IMR-90 (cell line): ENCODE results near the gene AVPR2. TPM values are rescaled to one million over a fixed set of nuclear protein-coding genes. Genes with fewer than 3 reads are reported as not detected.

ENCODE experiments used
- ATAC-seq: fragments of 200-7000 bp; cut with Tn5 transposase; 2 replicates; pipeline ENCODE4 v1.9.1; 2020; ENCODE audit warnings: low read depth, mild to moderate bottlenecking, moderate library complexity
- BruUV-seq: library from RNA; stranded (reverse); fragments of 400-500 nt; replicated peaks from 2 replicates; lab custom pipeline; 2021; lab: Mats Ljungman, UMichigan
- CTCF ChIA-PET: fragments of 300-600 bp; formaldehyde crosslinking; extraction: SDS; loops from one replicate; lab custom pipeline; 2021; ENCODE audit warnings: antibody characterized with exemption; lab: Yijun Ruan, JAX
- POLR2A ChIA-PET: fragments of 300-600 bp; sonication (Branson Sonifier 250); formaldehyde crosslinking; loops from one replicate; lab custom pipeline; 2022; ENCODE audit warnings: antibody characterized with exemption; ENCODE audit not compliant: unreplicated experiment; lab: Charles Lee
- DNase-seq: peaks from one replicate; pipeline ENCODE4 v3.0.0; 2013
- H2AFZ ChIP-seq: replicated peaks from 2 replicates; pipeline ENCODE3; 2013; ENCODE audit warnings: low read length, mild to moderate bottlenecking; ENCODE audit not compliant: poor library complexity
- H2AK5ac ChIP-seq: 2 replicates; pipeline ENCODE4 v1.6.1; 2013; ENCODE audit warnings: low read depth, low read length, inconsistent platforms
- H2AK9ac ChIP-seq: replicated peaks from 2 replicates; pipeline ENCODE3; 2013; ENCODE audit warnings: mild to moderate bottlenecking, low read depth, low read length, moderate library complexity; ENCODE audit not compliant: poor library complexity
- H2BK120ac ChIP-seq: 2 replicates; pipeline ENCODE4 v1.6.1; 2013; ENCODE audit warnings: low read depth, low read length, inconsistent platforms
- H2BK15ac ChIP-seq: 3 replicates; pipeline ENCODE4 v1.6.1; 2013; ENCODE audit warnings: low read depth, low read length, inconsistent platforms
- H2BK20ac ChIP-seq: 2 replicates; pipeline ENCODE4 v1.6.1; 2013; ENCODE audit warnings: low read depth, mild to moderate bottlenecking, inconsistent platforms, low read length, moderate library complexity
- H2BK5ac ChIP-seq: 2 replicates; pipeline ENCODE4 v1.6.1; 2013; ENCODE audit warnings: mild to moderate bottlenecking, low read depth, low read length, inconsistent platforms; ENCODE audit not compliant: poor library complexity, severe bottlenecking
- H3K14ac ChIP-seq: replicated peaks from 2 replicates; pipeline ENCODE4 v1.6.1; 2013; ENCODE audit warnings: low read depth, low read length, inconsistent platforms
- H3K18ac ChIP-seq: 2 replicates; pipeline ENCODE4 v1.6.1; 2013; ENCODE audit warnings: low read depth, low read length, control low read depth
- H3K23ac ChIP-seq: 2 replicates; pipeline ENCODE4 v1.6.1; 2013; ENCODE audit warnings: low read depth, low read length, inconsistent platforms
- H3K27ac ChIP-seq: 2 replicates; pipeline ENCODE4 v1.5.1; 2013; ENCODE audit warnings: mild to moderate bottlenecking, control low read depth, low read length; ENCODE audit not compliant: insufficient read depth
- H3K27me3 ChIP-seq: 2 replicates; pipeline ENCODE4 v1.6.1; 2013; ENCODE audit warnings: low read length; ENCODE audit not compliant: control insufficient read depth, insufficient read depth
- H3K36me3 ChIP-seq: 2 replicates; pipeline ENCODE4 v1.6.1; 2013; ENCODE audit warnings: low read length, mixed read lengths; ENCODE audit not compliant: control insufficient read depth, insufficient read depth
- H3K4ac ChIP-seq: 2 replicates; pipeline ENCODE4 v1.6.1; 2013; ENCODE audit warnings: low read depth, low read length, inconsistent platforms
- H3K4me1 ChIP-seq: 2 replicates; pipeline ENCODE4 v1.6.1; 2013; ENCODE audit warnings: low read length, mixed read lengths; ENCODE audit not compliant: control insufficient read depth, insufficient read depth
- H3K4me2 ChIP-seq: 2 replicates; pipeline ENCODE4 v1.6.1; 2013; ENCODE audit warnings: low read depth, mild to moderate bottlenecking, control low read depth, low read length, moderate library complexity
- H3K4me3 ChIP-seq: 2 replicates; pipeline ENCODE4 v1.5.1; 2013; ENCODE audit warnings: low read depth, mild to moderate bottlenecking, control low read depth, low read length, moderate library complexity; ENCODE audit not compliant: insufficient read depth
- H3K56ac ChIP-seq: 2 replicates; pipeline ENCODE4 v1.6.1; 2013; ENCODE audit warnings: low read length, inconsistent platforms; ENCODE audit not compliant: insufficient read depth; ENCODE audit errors: extremely low read depth
- H3K79me1 ChIP-seq, 2 experiments: 2 replicates each; pipeline ENCODE4 v1.6.1; 2013; ENCODE audit warnings: low read length in 2 of 2, inconsistent platforms in 1 of 2, low read depth in 1 of 2
- H3K9ac ChIP-seq: 2 replicates; pipeline ENCODE4 v1.6.1; 2013; ENCODE audit warnings: low read depth, low read length, control low read depth
- H3K9me1 ChIP-seq: 2 replicates; pipeline ENCODE4 v1.6.1; 2013; ENCODE audit warnings: low read length, inconsistent platforms; ENCODE audit not compliant: insufficient read depth
- H3K9me3 ChIP-seq: 2 replicates; pipeline ENCODE4 v1.6.1; 2013; ENCODE audit warnings: low read length; ENCODE audit not compliant: control insufficient read depth, insufficient read depth
- H4K20me1 ChIP-seq: 2 replicates; pipeline ENCODE4 v1.6.1; 2013; ENCODE audit warnings: low read length, inconsistent platforms; ENCODE audit not compliant: insufficient read depth
- H4K5ac ChIP-seq: 2 replicates; pipeline ENCODE4 v1.6.1; 2013; ENCODE audit warnings: mild to moderate bottlenecking, low read depth, low read length, control low read depth
- H4K8ac ChIP-seq, 2 experiments: 2 replicates each; pipeline ENCODE4 v1.6.1; 2013; ENCODE audit warnings: low read depth in 2 of 2, low read length in 2 of 2, control low read depth in 1 of 2, inconsistent platforms in 1 of 2
- H4K91ac ChIP-seq: 2 replicates; pipeline ENCODE4 v1.6.1; 2013; ENCODE audit warnings: low read depth, low read length, inconsistent platforms; ENCODE audit not compliant: insufficient read depth
- BHLHE40 ChIP-seq: fragments of 150-350 bp; IDR thresholded peaks from 2 replicates; pipeline ENCODE4 v1.6.1; 2016; ENCODE audit warnings: mild to moderate bottlenecking, low read depth, low read length
- CEBPB ChIP-seq: IDR thresholded peaks from 2 replicates; pipeline ENCODE4 v1.6.1; 2012; ENCODE audit warnings: low read depth, low read length, improper control_type of control experiment
- CHD1 ChIP-seq: IDR thresholded peaks from 2 replicates; pipeline ENCODE4 v1.6.1; 2012; ENCODE audit warnings: low read depth, low read length, improper control_type of control experiment
- FOS ChIP-seq: fragments of 150-350 bp; IDR thresholded peaks from 2 replicates; pipeline ENCODE4 v1.6.1; 2016; ENCODE audit warnings: low read depth, low read length
- MAFK ChIP-seq: IDR thresholded peaks from 2 replicates; pipeline ENCODE4 v1.6.1; 2012; ENCODE audit warnings: low read depth, low read length, improper control_type of control experiment
- MAZ ChIP-seq: IDR thresholded peaks from 2 replicates; pipeline ENCODE4 v1.6.1; 2012; ENCODE audit warnings: low read depth, mild to moderate bottlenecking, low read length, improper control_type of control experiment, moderate library complexity, borderline replicate concordance
- MXI1 ChIP-seq: IDR thresholded peaks from 2 replicates; pipeline ENCODE4 v1.6.1; 2012; ENCODE audit warnings: low read depth, mild to moderate bottlenecking, low read length, moderate library complexity, borderline replicate concordance
- NFE2L2 ChIP-seq: fragments of 150-350 bp; IDR thresholded peaks from 2 replicates; pipeline ENCODE4 v1.6.1; 2016; ENCODE audit warnings: low read depth, mild to moderate bottlenecking, low read length
- POLR2A ChIP-seq: IDR thresholded peaks from 2 replicates; pipeline ENCODE4 v1.6.1; 2012; ENCODE audit warnings: mild to moderate bottlenecking, low read depth, low read length
- RAD21 ChIP-seq: IDR thresholded peaks from 2 replicates; pipeline ENCODE4 v1.6.1; 2012; ENCODE audit warnings: low read length, improper control_type of control experiment
- RCOR1 ChIP-seq: IDR thresholded peaks from 2 replicates; pipeline ENCODE4 v1.6.1; 2012; ENCODE audit warnings: mild to moderate bottlenecking, low read length, improper control_type of control experiment; ENCODE audit not compliant: insufficient replicate concordance
- RFX5 ChIP-seq: IDR thresholded peaks from 2 replicates; pipeline ENCODE4 v1.8.0; 2012; ENCODE audit warnings: low read depth, mild to moderate bottlenecking, low read length, moderate library complexity
- SMC3 ChIP-seq: fragments of 150-350 bp; IDR thresholded peaks from 2 replicates; pipeline ENCODE4 v1.6.1; 2016; ENCODE audit warnings: low read depth, mild to moderate bottlenecking, antibody characterized with exemption, low read length, moderate library complexity
- WGBS, 2 experiments: methylation state at CpG; one replicate each; pipeline versions ENCODE4 v1.1.5 to v1.1.7; 2013; ENCODE audit warnings: missing lambda C conversion rate in 2 of 2; ENCODE audit not compliant: insufficient read length in 1 of 2; ENCODE audit errors: extremely low coverage in 2 of 2; 5-methylcytosine and 5-hydroxymethylcytosine counted together
- dilution Hi-C: fragments of 300-500 bp; cut with HindIII; formaldehyde crosslinking; loops from one replicate; pipeline ENCODE4 v1.14.3; 2018; ENCODE audit warnings: low sequenced_read_pairs; ENCODE audit not compliant: unreplicated experiment
- in situ Hi-C: fragments of 300-500 bp; cut with MboI; formaldehyde crosslinking; loops from 3 replicates; pipeline ENCODE4 v1.14.3; 2019; ENCODE audit warnings: low sequenced_read_pairs, inconsistent platforms, mixed read lengths
- intact Hi-C: fragments of 100-400 bp; cut with micrococcal nuclease; formaldehyde crosslinking; loops from 2 replicates; pipeline ENCODE4 v1.10.0; 2022
- polyA plus RNA-seq, 3 experiments: library from polyadenylated mRNA; depleted of rRNA; stranded (reverse); fragments of >200 nt; gene quantifications; 2 replicates each; pipeline ENCODE4 v1.2.3, GENCODE V29; 2012; ENCODE audit warnings: low replicate concordance in 1 of 3
- total RNA-seq: library from RNA; depleted of rRNA; stranded (reverse); fragments of >200 nt; gene quantifications from 2 replicates; pipeline ENCODE4 v1.2.3, GENCODE V29; 2012
- TF ChIP-seq, protein P1 (sequence below): conservative IDR thresholded peaks from 2 replicates; pipeline ENCODE4 v1.5.1; 2012; ENCODE audit warnings: mild to moderate bottlenecking, low read depth, low read length, improper control_type of control experiment
- TF ChIP-seq, protein P2 (sequence below): fragments of 150-350 bp; IDR thresholded peaks from 2 replicates; pipeline ENCODE4 v1.6.1; 2017; ENCODE audit warnings: mild to moderate bottlenecking, antibody characterized with exemption, low read length, low read depth
- TF ChIP-seq, protein P3 (sequence below): fragments of 150-350 bp; IDR thresholded peaks from 2 replicates; pipeline ENCODE4 v1.6.1; 2016; ENCODE audit warnings: low read depth, mild to moderate bottlenecking, low read length, moderate library complexity, borderline replicate concordance

The AVPR2 gene
- total and polyA plus RNA-seq, 2 of the 4 experiments (the other 2 are of a cell fraction), result not detected

GRCh38 chrX:153878969-153879653 lies 25.4 kb upstream of the AVPR2 start:
- no peak overlapping the region for H2AK5ac ChIP-seq
- H3K4me3 ChIP-seq, result no peak overlapping the region
- H3K9me3 ChIP-seq, result no peaks in the 10 kb centered on the region
- no peak for ATAC-seq
- dilution Hi-C loops (no loop called here), intact Hi-C loops (no loop called here), in situ Hi-C loops (no loop called here)
- TF ChIP-seq, protein P1, sequence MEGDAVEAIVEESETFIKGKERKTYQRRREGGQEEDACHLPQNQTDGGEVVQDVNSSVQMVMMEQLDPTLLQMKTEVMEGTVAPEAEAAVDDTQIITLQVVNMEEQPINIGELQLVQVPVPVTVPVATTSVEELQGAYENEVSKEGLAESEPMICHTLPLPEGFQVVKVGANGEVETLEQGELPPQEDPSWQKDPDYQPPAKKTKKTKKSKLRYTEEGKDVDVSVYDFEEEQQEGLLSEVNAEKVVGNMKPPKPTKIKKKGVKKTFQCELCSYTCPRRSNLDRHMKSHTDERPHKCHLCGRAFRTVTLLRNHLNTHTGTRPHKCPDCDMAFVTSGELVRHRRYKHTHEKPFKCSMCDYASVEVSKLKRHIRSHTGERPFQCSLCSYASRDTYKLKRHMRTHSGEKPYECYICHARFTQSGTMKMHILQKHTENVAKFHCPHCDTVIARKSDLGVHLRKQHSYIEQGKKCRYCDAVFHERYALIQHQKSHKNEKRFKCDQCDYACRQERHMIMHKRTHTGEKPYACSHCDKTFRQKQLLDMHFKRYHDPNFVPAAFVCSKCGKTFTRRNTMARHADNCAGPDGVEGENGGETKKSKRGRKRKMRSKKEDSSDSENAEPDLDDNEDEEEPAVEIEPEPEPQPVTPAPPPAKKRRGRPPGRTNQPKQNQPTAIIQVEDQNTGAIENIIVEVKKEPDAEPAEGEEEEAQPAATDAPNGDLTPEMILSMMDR, result no peak
- TF ChIP-seq RFX5 (no peak), RAD21 (no peak), MXI1 (no peak), NFE2L2 (no peak), POLR2A (no peak), FOS (no peak), CHD1 (no peak), RCOR1 (no peak), BHLHE40 (no peak), MAZ (no peak), CEBPB (no peak), SMC3 (no peak), MAFK (no peak)
- TF ChIP-seq, protein P2, sequence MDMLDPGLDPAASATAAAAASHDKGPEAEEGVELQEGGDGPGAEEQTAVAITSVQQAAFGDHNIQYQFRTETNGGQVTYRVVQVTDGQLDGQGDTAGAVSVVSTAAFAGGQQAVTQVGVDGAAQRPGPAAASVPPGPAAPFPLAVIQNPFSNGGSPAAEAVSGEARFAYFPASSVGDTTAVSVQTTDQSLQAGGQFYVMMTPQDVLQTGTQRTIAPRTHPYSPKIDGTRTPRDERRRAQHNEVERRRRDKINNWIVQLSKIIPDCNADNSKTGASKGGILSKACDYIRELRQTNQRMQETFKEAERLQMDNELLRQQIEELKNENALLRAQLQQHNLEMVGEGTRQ, result no peak
- TF ChIP-seq, protein P3, sequence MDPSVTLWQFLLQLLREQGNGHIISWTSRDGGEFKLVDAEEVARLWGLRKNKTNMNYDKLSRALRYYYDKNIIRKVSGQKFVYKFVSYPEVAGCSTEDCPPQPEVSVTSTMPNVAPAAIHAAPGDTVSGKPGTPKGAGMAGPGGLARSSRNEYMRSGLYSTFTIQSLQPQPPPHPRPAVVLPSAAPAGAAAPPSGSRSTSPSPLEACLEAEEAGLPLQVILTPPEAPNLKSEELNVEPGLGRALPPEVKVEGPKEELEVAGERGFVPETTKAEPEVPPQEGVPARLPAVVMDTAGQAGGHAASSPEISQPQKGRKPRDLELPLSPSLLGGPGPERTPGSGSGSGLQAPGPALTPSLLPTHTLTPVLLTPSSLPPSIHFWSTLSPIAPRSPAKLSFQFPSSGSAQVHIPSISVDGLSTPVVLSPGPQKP, result no peak
- H3K18ac ChIP-seq, result no peak overlapping the region
- no peak overlapping the region for H4K91ac ChIP-seq
- H3K4me1 ChIP-seq, result no peaks in the 10 kb centered on the region
- no peak for DNase-seq
- H3K14ac ChIP-seq, result no peak overlapping the region
- H2AFZ ChIP-seq, result no peak overlapping the region
- H3K9ac ChIP-seq, result no peak overlapping the region
- H2AK9ac ChIP-seq, result no peak overlapping the region
- BruUV-seq, result no TSS peak
- peaks cover 35% of the 10 kb centered on the region for H3K27me3 ChIP-seq
- WGBS, 2 experiments, result 16% methylated on average over 13 of the region's 28 CpGs; no CpG with 5 or more reads in 1 of the 2 experiments
- H3K4ac ChIP-seq, result no peak overlapping the region
- H4K20me1 ChIP-seq, result no peaks in the 10 kb centered on the region; the same call in 1 of the 2 replicates
- CTCF ChIA-PET, result no interaction called here
- no peaks in the 10 kb centered on the region for H3K36me3 ChIP-seq
- H3K23ac ChIP-seq, result no peak overlapping the region
- no peak overlapping the region for H3K4me2 ChIP-seq
- H4K8ac ChIP-seq, result no peak overlapping the region
- POLR2A ChIA-PET, result no interaction called here
- no peaks in the 10 kb centered on the region for H3K79me1 ChIP-seq
- no peak overlapping the region for H2BK20ac ChIP-seq
- no peak overlapping the region for H2BK5ac ChIP-seq
- no peak overlapping the region for H2BK15ac ChIP-seq
- H3K9me1 ChIP-seq, result no peaks in the 10 kb centered on the region
- no peak overlapping the region for H2BK120ac ChIP-seq
- no peak overlapping the region for H4K5ac ChIP-seq
- H3K27ac ChIP-seq, result no peak overlapping the region
- no peak overlapping the region for H3K56ac ChIP-seq
